GM11168 (cell line): ENCODE measurements around the gene ATXN7L2.
"Not testable (repeated sequence)": the region's sequence is repeated elsewhere in the genome, so short reads cannot be mapped to it uniquely, and the experiment has no call there.

Source experiments
- in situ Hi-C: fragments of 300-500 bp; cut with MboI; formaldehyde crosslinking; loops from one replicate; pipeline ENCODE4 v1.12.0; 2022; ENCODE audit warnings: low sequenced_read_pairs; ENCODE audit not compliant: unreplicated experiment

ATXN7L2 gene, protein sequence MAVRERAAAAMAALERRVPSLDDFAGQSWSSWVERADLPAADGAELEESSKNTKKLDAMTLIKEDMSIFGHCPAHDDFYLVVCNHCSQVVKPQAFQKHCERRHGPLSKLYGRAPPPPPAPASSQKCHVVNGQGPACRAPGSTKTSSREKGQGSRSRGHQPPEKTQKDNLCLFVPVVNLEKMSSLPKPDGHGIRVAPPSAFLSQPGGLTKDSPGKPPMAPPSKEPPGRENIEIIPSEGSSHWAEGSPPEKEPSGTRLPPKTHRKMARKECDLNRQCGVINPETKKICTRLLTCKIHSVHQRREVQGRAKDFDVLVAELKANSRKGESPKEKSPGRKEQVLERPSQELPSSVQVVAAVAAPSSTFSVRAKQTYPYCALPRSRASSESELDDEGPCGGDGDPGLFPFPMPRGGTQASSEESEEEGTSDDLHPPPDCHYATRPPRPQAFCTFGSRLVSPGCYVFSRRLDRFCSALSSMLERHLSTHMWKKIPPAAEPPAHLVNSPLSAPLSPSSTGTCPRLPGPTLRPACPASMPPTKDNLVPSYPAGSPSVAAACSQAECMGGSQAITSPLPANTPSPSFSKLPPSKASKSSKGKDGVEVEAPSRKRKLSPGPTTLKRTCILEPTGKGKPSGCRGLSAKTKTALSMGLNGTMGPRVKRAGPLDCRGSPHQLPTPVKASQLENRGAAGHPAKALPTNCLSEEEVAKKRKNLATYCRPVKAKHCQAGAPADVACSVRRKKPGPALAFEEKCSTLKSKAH

DNA sequence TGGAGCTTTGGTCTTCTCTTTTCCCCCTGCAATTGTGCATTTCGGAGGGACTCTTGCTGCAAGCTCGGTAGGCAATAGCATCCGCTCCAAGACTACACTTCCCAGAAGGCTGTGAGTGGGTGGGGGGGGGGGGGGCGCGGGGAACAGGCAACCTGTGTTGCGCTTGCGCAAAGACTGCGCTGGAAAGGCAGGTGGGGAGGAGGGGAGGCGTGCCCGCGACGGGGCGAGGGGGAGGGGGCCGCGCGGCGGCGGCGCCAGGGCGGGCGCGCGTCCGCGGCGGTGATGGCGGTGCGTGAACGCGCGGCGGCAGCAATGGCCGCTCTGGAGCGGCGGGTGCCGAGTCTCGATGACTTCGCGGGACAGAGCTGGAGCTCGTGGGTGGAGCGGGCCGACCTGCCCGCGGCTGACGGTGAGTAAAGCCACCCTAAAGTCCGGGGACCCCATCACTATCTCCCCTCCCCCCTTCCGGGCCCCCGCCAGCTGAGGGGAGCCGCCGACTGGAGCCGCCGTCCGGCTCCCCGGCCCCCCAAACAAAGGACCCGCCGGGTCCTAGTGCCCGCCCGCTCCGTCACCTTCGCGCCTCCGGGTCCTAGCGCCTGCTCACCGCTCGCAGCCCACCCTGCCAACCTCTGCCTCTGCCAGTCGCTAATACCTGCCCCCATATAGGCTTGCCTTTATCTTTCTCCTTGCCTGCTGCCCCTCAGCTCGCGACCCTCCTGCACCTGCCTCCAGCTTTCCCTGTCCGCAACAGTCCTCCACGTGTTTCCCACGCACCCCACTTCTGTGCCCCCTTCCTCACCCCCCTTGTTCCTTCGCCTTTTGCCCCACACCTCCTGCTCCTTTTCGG lies at the start of gene ATXN7L2:
Gene ATXN7L2, plus strand, starts transcription at position 234 of the 847 bp plus-strand sequence. Its CDS starts 49 bp downstream, at position 283.
- in situ Hi-C loops = no loop called here

- in situ Hi-C loops = no loop called here
These were observed 49.2 kb upstream of the ATXN7L2 start for GRCh38 chr1:109434484-109434883.

DNA sequence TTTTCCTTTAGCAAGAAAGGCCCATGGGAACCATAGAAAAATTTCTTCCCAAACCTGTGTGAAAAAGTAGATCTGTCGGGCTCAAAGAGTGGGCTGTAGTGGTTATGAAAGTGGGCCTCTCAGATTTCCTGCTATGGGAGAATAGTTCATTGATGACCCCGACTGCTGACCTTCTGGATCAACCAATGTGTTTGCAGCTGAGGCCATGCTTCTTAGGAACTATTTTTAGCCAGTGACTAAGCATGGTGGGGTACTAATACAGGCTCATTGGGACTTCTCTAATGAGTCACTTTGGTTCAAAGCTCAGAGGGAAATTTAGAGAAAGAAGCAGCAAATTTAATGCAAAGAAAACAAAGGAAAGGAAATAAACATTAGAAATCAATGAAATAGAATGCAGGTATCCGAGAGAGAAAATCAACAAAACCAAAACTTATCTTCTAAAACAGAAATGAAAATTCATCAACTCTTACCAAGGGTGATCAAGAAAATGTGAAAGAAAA lies 44.9 kb upstream of the ATXN7L2 start:
- in situ Hi-C loops = no loop called here

DNA sequence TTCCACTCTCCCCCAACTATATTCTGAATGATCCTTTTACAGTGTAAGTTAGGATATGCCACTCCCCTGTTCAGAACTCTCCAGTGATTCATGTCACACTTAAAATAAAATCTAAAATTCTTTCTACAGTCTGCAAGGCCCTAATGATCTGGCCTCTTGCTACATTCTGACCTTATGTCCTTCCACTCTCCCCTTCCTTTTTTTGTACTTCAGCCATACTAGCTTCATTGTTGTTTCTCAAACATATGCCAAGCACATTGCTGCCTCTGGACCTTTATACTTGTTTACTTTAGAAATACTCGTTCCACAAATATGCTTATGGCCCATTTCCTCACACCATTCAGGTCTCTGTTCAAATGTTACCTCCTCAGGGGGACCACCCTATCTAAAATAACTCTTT lies 42.6 kb upstream of the ATXN7L2 start:
- in situ Hi-C loops = no loop called here

DNA sequence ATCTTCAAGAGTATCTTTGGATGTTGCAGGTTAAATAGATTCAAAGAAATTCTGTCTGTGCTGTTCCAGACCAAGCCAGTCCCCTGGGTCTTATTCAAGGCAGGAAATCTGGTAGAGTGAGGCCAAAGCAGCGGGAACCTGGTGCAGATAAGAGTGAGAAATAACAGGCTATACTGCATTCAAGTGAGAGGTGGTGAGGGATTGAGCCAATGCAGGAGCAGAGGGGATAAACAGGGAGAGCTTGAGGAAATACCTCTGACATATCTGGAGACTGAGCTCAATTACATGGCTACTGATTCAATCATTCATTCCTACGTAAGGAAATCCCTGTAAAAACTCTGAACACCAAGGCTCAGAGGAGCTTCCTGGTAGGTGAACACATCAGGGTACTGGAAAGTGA lies 40.2 kb upstream of the ATXN7L2 start:
- in situ Hi-C loops = no loop called here

DNA sequence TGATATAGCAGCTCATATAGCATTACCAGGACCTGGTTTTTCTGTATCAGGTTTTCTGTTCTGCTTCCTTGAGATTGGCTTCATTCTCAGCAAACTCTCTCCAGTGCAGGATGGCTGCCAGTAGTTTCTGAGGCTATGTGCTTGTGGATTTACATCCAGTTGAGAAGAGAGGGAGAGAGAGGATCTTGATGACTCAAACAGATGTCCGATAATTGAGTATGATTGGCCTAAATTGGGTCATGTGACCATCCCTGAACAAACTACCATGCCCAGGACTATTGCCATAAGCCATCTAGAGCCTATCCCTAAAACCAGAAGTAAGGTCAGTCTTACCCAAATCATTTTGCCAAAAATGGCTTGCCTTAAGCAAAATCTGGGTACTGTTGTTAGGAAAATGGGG lies 39.4 kb upstream of the ATXN7L2 start:
- in situ Hi-C loops = no loop called here

- in situ Hi-C loops = not testable (repeated sequence)
These were observed 37.6 kb upstream of the ATXN7L2 start for GRCh38 chr1:109445949-109446695.

GRCh38 chr1:109447524-109447923 lies 36.2 kb upstream of the ATXN7L2 start:
- in situ Hi-C loops = no loop called here

GRCh38 chr1:109454497-109455133 lies 29.1 kb upstream of the ATXN7L2 start:
- in situ Hi-C loops = no loop called here

DNA sequence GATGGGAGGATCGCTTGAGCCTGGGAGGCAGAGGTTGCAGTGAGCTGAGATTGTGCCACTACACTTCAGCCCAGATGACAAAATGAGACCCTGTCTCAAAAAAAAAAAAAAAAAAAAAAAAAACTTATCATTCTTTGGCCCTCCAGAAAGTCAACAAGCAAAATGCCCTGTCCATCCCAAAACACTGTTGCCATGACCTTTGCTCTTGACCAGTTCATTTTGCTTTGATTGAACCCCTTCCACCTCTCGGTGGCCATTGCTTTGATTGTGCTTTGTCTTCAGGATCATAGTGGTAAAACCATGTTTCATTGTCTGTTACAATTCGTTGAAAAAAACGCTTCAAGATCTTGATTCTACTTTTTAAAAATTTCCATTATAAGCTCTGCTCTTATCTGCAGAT lies 25.9 kb upstream of the ATXN7L2 start:
- in situ Hi-C loops = no loop called here

GRCh38 chr1:109466125-109466451 lies 17.6 kb upstream of the ATXN7L2 start:
- in situ Hi-C loops = no loop called here

DNA sequence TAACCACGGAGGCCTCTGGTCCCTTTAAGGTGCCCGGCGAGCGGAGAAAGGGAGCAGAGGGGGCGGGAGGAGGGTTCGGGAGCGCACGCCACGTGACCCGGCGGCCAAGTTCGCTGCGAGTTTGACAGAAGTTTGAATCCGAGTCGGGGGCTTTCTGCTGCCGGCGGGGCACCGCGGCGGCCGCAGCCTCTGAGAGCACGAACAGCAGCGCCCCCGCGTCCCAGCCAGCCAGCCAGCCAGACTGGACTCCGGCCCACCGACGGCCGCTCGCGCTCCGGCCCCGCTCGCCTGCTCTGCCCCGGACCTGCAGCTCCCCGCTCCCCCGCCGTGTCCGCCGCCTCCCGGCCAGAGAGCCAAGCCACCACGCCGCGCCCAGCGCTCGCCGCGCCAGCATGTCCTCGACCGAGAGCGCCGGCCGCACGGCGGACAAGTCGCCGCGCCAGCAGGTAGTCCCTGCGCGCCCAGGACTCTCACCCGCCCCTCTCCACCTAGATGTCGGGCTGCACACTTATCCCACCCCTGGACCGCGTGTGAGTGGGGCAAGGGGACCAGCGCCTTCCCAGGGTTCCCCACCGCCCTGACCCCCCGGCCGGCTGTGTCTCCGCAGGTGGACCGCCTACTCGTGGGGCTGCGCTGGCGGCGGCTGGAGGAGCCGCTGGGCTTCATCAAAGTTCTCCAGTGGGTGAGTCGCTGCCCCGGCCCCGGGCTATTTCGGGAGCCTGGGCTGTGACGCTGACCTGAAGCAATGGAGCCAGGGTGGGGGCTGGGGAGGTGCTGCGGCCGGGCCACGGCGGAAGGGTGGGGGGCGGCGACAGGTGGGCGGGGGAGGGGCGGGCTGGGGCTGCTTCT lies 17.0 kb upstream of the ATXN7L2 start, which contains the start of gene SYPL2:
Gene SYPL2, plus strand, starts transcription at position 95 of the 849 bp plus-strand sequence. Its CDS starts 298 bp downstream, at position 393.
- in situ Hi-C loops = no loop called here

GRCh38 chr1:109467301-109467777 lies 16.4 kb upstream of the ATXN7L2 start:
- in situ Hi-C loops = no loop called here

GRCh38 chr1:109468061-109468460 lies 15.6 kb upstream of the ATXN7L2 start:
- in situ Hi-C loops = no loop called here

DNA sequence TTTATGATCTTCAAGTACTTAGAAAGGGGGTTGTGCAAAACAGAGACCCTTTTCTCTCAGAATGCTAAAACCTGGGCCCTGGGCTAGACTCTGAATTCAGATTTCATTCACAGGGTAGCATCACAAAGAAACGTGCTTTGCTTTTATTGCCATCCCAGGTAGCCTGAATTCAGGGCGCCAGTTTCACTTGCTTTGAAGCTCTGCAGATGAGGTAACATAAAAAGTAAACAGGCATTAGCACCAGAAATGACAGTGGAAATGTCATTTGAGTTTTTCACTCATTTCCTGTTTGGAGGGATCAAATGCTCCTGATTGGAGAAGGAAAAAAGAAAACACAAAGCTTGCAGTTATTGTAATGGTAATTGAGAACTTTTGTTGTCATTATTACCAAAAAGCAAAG lies 14.8 kb upstream of the ATXN7L2 start:
- in situ Hi-C loops = no loop called here

- in situ Hi-C loops = no loop called here
These were observed 13.5 kb upstream of the ATXN7L2 start for GRCh38 chr1:109470245-109470644.

- in situ Hi-C loops = no loop called here
These were observed 10.9 kb upstream of the ATXN7L2 start for GRCh38 chr1:109472779-109473178.
